ENCODE results near the gene ZC3H7A. TPM values are rescaled to one million over a fixed set of nuclear protein-coding genes. Genes with fewer than 3 reads are reported as not detected.
A peak's percentile ranks its signal among the peaks of the same experiment; 100 is the strongest.

ZC3H7A gene
- total and polyA plus RNA-seq, 2 of the 13 experiments (the other 11 are each of a cell fraction or from before 2014, with no cell fraction given): 29.2 to 36.8 TPM

GRCh38 chr16:11796227-11797165 is 562 bp downstream of the ZC3H7A start (continued):
- TF ChIP-seq HNF1A (IDR thresholded peaks at IDR 0.05; ENCODE audit: low read depth) (no peak), HNF1A (CRISPR knock-in tag; IDR thresholded peaks at IDR 0.05; ENCODE audit: borderline replicate concordance) (no peak; the same call in 1 of the 2 replicates), ZNF784 (CRISPR knock-in tag; IDR thresholded peaks at IDR 0.05; ENCODE audit: borderline replicate concordance) (no peak), ZNF44 (CRISPR knock-in tag; IDR thresholded peaks at IDR 0.05) (peak; percentile 75; the same call in 1 of the 2 replicates), RBFOX2 (IDR thresholded peaks at IDR 0.05; ENCODE audit: low read depth, low read length) (peak; percentile 78), MXD4 (CRISPR knock-in tag; IDR thresholded peaks at IDR 0.05) (0 out of 2 replicates have a peak, but pooled peaks have one; percentile 44), ZBTB10 (CRISPR knock-in tag; IDR thresholded peaks at IDR 0.05; ENCODE audit: borderline replicate concordance) (peak; percentile 85), NCOA1 (CRISPR knock-in tag; IDR thresholded peaks at IDR 0.05) (0 out of 2 replicates have a peak, but pooled peaks have one; percentile 47), ZNF317 (CRISPR knock-in tag; IDR thresholded peaks at IDR 0.05) (no peak), HDAC1 (CRISPR knock-in tag; IDR thresholded peaks at IDR 0.05) (peak; percentile 83), RNF219 (CRISPR knock-in tag; IDR thresholded peaks at IDR 0.05) (peak; percentile 73; the same call in 1 of the 2 replicates), TCF7 (IDR thresholded peaks at IDR 0.05; ENCODE audit: low read depth) (no peak; the same call in 1 of the 2 replicates), DPF2 (CRISPR knock-in tag; IDR thresholded peaks at IDR 0.05; ENCODE audit: borderline replicate concordance, low read depth) (0 out of 2 replicates have a peak, but pooled peaks have one; percentile 29), ZFP90 (CRISPR knock-in tag; IDR thresholded peaks at IDR 0.05; ENCODE audit: borderline replicate concordance) (peak; percentile 76; the same call in 1 of the 2 replicates), TGIF2 (CRISPR knock-in tag; IDR thresholded peaks at IDR 0.05) (peak; percentile 82), CREB3 (CRISPR knock-in tag; IDR thresholded peaks at IDR 0.05) (no peak), PPARG (CRISPR knock-in tag; conservative IDR thresholded peaks at IDR 0.05) (peak; percentile 15; the same call in 1 of the 2 replicates)

All from HepG2 (cell line).